Hematopoietic multipotent progenitor cell treated with erythropoietin and hydrocortisone succinate and interleukin-3 and kit ligand, for 17 days (in vitro differentiated cells): ENCODE measurements around the gene PGBD5.
"Not testable (repeated sequence)": the region's sequence is repeated elsewhere in the genome, so short reads cannot be mapped to it uniquely, and the experiment has no call there.

Source experiments
- DNase-seq: peaks from one replicate; pipeline ENCODE4 v3.0.0-alpha.2; 2015; ENCODE audit warnings: low spot score

Gene PGBD5

GRCh38 chr1:230425252-230426091 lies 660 bp downstream of the PGBD5 start:
- DNase-seq = no peak

GRCh38 chr1:230424391-230425251 lies 1.5 kb downstream of the PGBD5 start:
- DNase-seq = no peak

GRCh38 chr1:230423951-230424350 lies 2.2 kb downstream of the PGBD5 start:
- no peak for DNase-seq

GRCh38 chr1:230423261-230423660 lies 2.9 kb downstream of the PGBD5 start:
- DNase-seq = no peak

GRCh38 chr1:230422221-230422981 lies 3.7 kb downstream of the PGBD5 start:
- no peak for DNase-seq

- no peak for DNase-seq
Measured at GRCh38 chr1:230421481-230421880, 4.7 kb downstream of the PGBD5 start.

- not testable (repeated sequence) for DNase-seq
Measured at GRCh38 chr1:230420372-230420771, 5.8 kb downstream of the PGBD5 start.

GRCh38 chr1:230416430-230416829 lies 9.7 kb downstream of the PGBD5 start:
- no peak for DNase-seq

GRCh38 chr1:230415405-230416132 lies 10.6 kb downstream of the PGBD5 start:
- DNase-seq = no peak

- DNase-seq = no peak
Measured at GRCh38 chr1:230414694-230415093, 11.4 kb downstream of the PGBD5 start.

- DNase-seq = no peak
Measured at GRCh38 chr1:230414102-230414501, 12.0 kb downstream of the PGBD5 start.

- no peak for DNase-seq
Measured at GRCh38 chr1:230413061-230413460, 13.1 kb downstream of the PGBD5 start.

- DNase-seq = no peak
Measured at GRCh38 chr1:230408971-230409370, 17.2 kb downstream of the PGBD5 start.

- no peak for DNase-seq
Measured at GRCh38 chr1:230407351-230407750, 18.8 kb downstream of the PGBD5 start.

GRCh38 chr1:230406727-230407126 lies 19.4 kb downstream of the PGBD5 start:
- not testable (repeated sequence) for DNase-seq

- no peak for DNase-seq
Measured at GRCh38 chr1:230403442-230403841, 22.7 kb downstream of the PGBD5 start.

- no peak for DNase-seq
Measured at GRCh38 chr1:230401763-230402294, 24.3 kb downstream of the PGBD5 start.

- DNase-seq = no peak
Measured at GRCh38 chr1:230401101-230401500, 25.0 kb downstream of the PGBD5 start.

GRCh38 chr1:230400007-230400344 lies 26.2 kb downstream of the PGBD5 start:
- DNase-seq = no peak

GRCh38 chr1:230399321-230400006 lies 26.7 kb downstream of the PGBD5 start:
- no peak for DNase-seq

- DNase-seq = no peak
Measured at GRCh38 chr1:230398856-230399255, 27.3 kb downstream of the PGBD5 start.
